H1 (cell line): ENCODE results near the gene PITPNB. TPM values are rescaled to one million over a fixed set of nuclear protein-coding genes. Genes with fewer than 3 reads are reported as not detected.

Experiments
- CTCF ChIA-PET: fragments of 300-600 bp; sonication (Branson Sonifier 250); formaldehyde crosslinking; loops from one replicate; lab custom pipeline; 2021; ENCODE audit not compliant: partially characterized antibody; lab: Charles Lee
- POLR2A ChIA-PET: fragments of 300-600 bp; sonication (Branson Sonifier 250); formaldehyde crosslinking; loops from one replicate; lab custom pipeline; 2021; ENCODE audit warnings: inconsistent platforms; ENCODE audit not compliant: partially characterized antibody; lab: Charles Lee
- DNase-seq, 2 experiments: peaks; one replicate each; pipeline versions ENCODE4 v3.0.0 to v3.0.0-alpha.2; 2010 to 2022; ENCODE audit warnings: low spot score in 2 of 2, low read depth in 1 of 2, mixed read lengths in 1 of 2
- FAIRE-seq: peaks from 2 replicates; lab custom pipeline; 2011; peaks lifted over from hg19 to GRCh38; lab: Jason Lieb, UNC
- H2AFZ ChIP-seq: 2 replicates; pipeline ENCODE4 v1.8.1; 2012; ENCODE audit warnings: low read length, inconsistent platforms
- H2AK5ac ChIP-seq: 2 replicates; pipeline ENCODE4 v1.6.1; 2013; ENCODE audit warnings: low read depth, low read length
- H2BK120ac ChIP-seq: replicated peaks from 2 replicates; pipeline ENCODE3; 2013; ENCODE audit warnings: low read depth, low read length, inconsistent platforms
- H2BK12ac ChIP-seq: 2 replicates; pipeline ENCODE4 v1.6.1; 2013; ENCODE audit warnings: low read depth, low read length
- H2BK15ac ChIP-seq: 2 replicates; pipeline ENCODE4 v1.6.1; 2013; ENCODE audit warnings: low read length
- H2BK20ac ChIP-seq: 2 replicates; pipeline ENCODE4 v1.6.1; 2013; ENCODE audit warnings: low read length
- H2BK5ac ChIP-seq: 2 replicates; pipeline ENCODE4 v1.6.1; 2013; ENCODE audit warnings: low read depth, low read length
- H3K14ac ChIP-seq: 2 replicates; pipeline ENCODE4 v1.6.1; 2013; ENCODE audit warnings: inconsistent platforms; ENCODE audit not compliant: insufficient read length
- H3K18ac ChIP-seq: 2 replicates; pipeline ENCODE4 v1.6.1; 2013; ENCODE audit warnings: low read length; ENCODE audit errors: extremely low read depth
- H3K23ac ChIP-seq: 2 replicates; pipeline ENCODE4 v1.6.1; 2013; ENCODE audit warnings: inconsistent platforms; ENCODE audit not compliant: insufficient read length
- H3K23me2 ChIP-seq: 2 replicates; pipeline ENCODE4 v1.6.1; 2013; ENCODE audit warnings: low read depth, low read length
- H3K27ac ChIP-seq: 2 replicates; pipeline ENCODE4 v1.6.1; 2011; ENCODE audit warnings: low read depth, low read length, inconsistent platforms
- H3K27me3 ChIP-seq, 4 experiments: replicated peaks in 1 of 4; 1 replicate in 1 of 4; 2 replicates in 3 of 4; pipeline versions ENCODE4 v1.6.1 to v1.8.1; 2011 to 2013; ENCODE audit warnings: low read length in 3 of 4, mild to moderate bottlenecking in 3 of 4, inconsistent platforms in 2 of 4, mixed read lengths in 2 of 4, moderate library complexity in 1 of 4; ENCODE audit not compliant: control insufficient read depth in 3 of 4, insufficient read depth in 3 of 4; ENCODE audit errors: extremely low read depth in 1 of 4
- H3K36me3 ChIP-seq, 4 experiments: 2 replicates each; pipeline versions ENCODE4 v1.6.1 to v1.8.1; 2011 to 2013; ENCODE audit warnings: mild to moderate bottlenecking in 4 of 4, low read length in 3 of 4, moderate library complexity in 2 of 4, control low read depth in 1 of 4, inconsistent platforms in 1 of 4; ENCODE audit not compliant: insufficient read depth in 4 of 4, control insufficient read depth in 2 of 4
- H3K4ac ChIP-seq: replicated peaks from 2 replicates; pipeline ENCODE3; 2013; ENCODE audit warnings: low read length, low read depth, mixed read lengths, inconsistent platforms; ENCODE audit not compliant: insufficient read length
- H3K4me1 ChIP-seq, 4 experiments: replicated peaks in 1 of 4; 1 replicate in 1 of 4; 2 replicates in 3 of 4; pipeline versions ENCODE4 v1.6.1 to v1.8.1; 2011 to 2013; ENCODE audit warnings: low read length in 3 of 4, inconsistent platforms in 2 of 4, mixed read lengths in 1 of 4; ENCODE audit not compliant: insufficient read depth in 4 of 4, control insufficient read depth in 3 of 4
- H3K4me2 ChIP-seq, 2 experiments: 2 replicates each; pipeline versions ENCODE4 v1.6.1 to v1.8.1; 2011 to 2013; ENCODE audit warnings: low read depth in 2 of 2, low read length in 2 of 2, control low read depth in 1 of 2, inconsistent platforms in 1 of 2, mild to moderate bottlenecking in 1 of 2; ENCODE audit not compliant: insufficient read depth in 1 of 2
- H3K4me3 ChIP-seq, 4 experiments: fragments of 200-600, 300-600 bp in 1 of 4; sonication (generic), shearing (Covaris generic), sonication (Bioruptor Twin) in 1 of 4; 2 replicates each; pipeline versions ENCODE4 v1.5.1 to v1.8.1; 2011 to 2016; ENCODE audit warnings: low read length in 4 of 4, low read depth in 3 of 4, control low read depth in 2 of 4, inconsistent platforms in 2 of 4, mild to moderate bottlenecking in 2 of 4, mixed read lengths in 1 of 4, moderate library complexity in 1 of 4; ENCODE audit not compliant: insufficient read depth in 2 of 4; ENCODE audit errors: extremely low read depth in 1 of 4
- H3K56ac ChIP-seq: replicated peaks from 2 replicates; pipeline ENCODE3; 2013; ENCODE audit warnings: low read depth, mild to moderate bottlenecking, mixed read lengths, low read length, inconsistent platforms; ENCODE audit not compliant: insufficient read length
- H3K79me1 ChIP-seq: 2 replicates; pipeline ENCODE4 v1.6.1; 2013; ENCODE audit warnings: low read depth, low read length, control low read depth
- H3K79me2 ChIP-seq, 2 experiments: 2 replicates each; pipeline versions ENCODE4 v1.6.1 to v1.8.1; 2012 to 2013; ENCODE audit warnings: low read length in 2 of 2, mild to moderate bottlenecking in 2 of 2, inconsistent platforms in 1 of 2; ENCODE audit not compliant: insufficient read depth in 2 of 2, control insufficient read depth in 1 of 2
- H3K9ac ChIP-seq, 4 experiments: replicated peaks in 1 of 4; 1 replicate in 1 of 4; 2 replicates in 3 of 4; pipeline versions ENCODE4 v1.6.1 to v1.8.1; 2011 to 2013; ENCODE audit warnings: low read depth in 3 of 4, low read length in 3 of 4, control low read depth in 2 of 4, mild to moderate bottlenecking in 2 of 4, moderate library complexity in 2 of 4, inconsistent platforms in 1 of 4; ENCODE audit errors: extremely low read depth in 1 of 4
- H3K9me3 ChIP-seq, 2 experiments: 2 replicates each; pipeline versions ENCODE4 v1.6.1 to v1.8.1; 2012 to 2013; ENCODE audit warnings: mild to moderate bottlenecking in 2 of 2, moderate library complexity in 2 of 2, control low read depth in 1 of 2, inconsistent platforms in 1 of 2, low read depth in 1 of 2, low read length in 1 of 2, mixed read lengths in 1 of 2; ENCODE audit not compliant: insufficient read depth in 2 of 2
- H4K20me1 ChIP-seq, 2 experiments: replicated peaks in 1 of 2; 2 replicates each; pipeline versions ENCODE3 to v1.8.1; 2011 to 2013; ENCODE audit warnings: inconsistent platforms in 2 of 2, low read length in 2 of 2, mild to moderate bottlenecking in 1 of 2; ENCODE audit not compliant: insufficient read depth in 2 of 2, control insufficient read depth in 1 of 2
- H4K5ac ChIP-seq: 2 replicates; pipeline ENCODE4 v1.6.1; 2013; ENCODE audit warnings: low read length, low read depth, mixed read lengths, inconsistent platforms; ENCODE audit not compliant: insufficient read length
- H4K8ac ChIP-seq: 2 replicates; pipeline ENCODE4 v1.8.0; 2013; ENCODE audit warnings: mild to moderate bottlenecking, moderate library complexity, low read length, inconsistent platforms; ENCODE audit not compliant: insufficient read depth; ENCODE audit errors: extremely low read depth
- H4K91ac ChIP-seq: replicated peaks from 2 replicates; pipeline ENCODE3; 2013; ENCODE audit warnings: low read length, mixed read lengths, inconsistent platforms; ENCODE audit not compliant: insufficient read length
- BCL11A ChIP-seq, 2 experiments: IDR thresholded peaks; one replicate each; pipeline ENCODE4 v1.6.1; 2011; ENCODE audit warnings: low read depth in 2 of 2, low read length in 2 of 2, mild to moderate bottlenecking in 2 of 2
- CBX5 ChIP-seq: fragments of 300-800, 300-1000 bp; sonication (generic); IDR thresholded peaks from 2 replicates; pipeline ENCODE4 v1.7.1; 2016; ENCODE audit warnings: antibody characterized with exemption, low read length, low read depth
- GABPA ChIP-seq: IDR thresholded peaks from 2 replicates; pipeline ENCODE4 v1.6.1; 2011; ENCODE audit warnings: mild to moderate bottlenecking, low read length, moderate library complexity, borderline replicate concordance; ENCODE audit not compliant: insufficient read depth
- HDAC6 ChIP-seq: IDR thresholded peaks from one replicate; pipeline ENCODE4 v1.7.1; 2012; ENCODE audit warnings: low read depth, mild to moderate bottlenecking, inconsistent platforms, low read length, moderate library complexity
- PHF8 ChIP-seq: fragments of 200-600 bp; sonication (generic); conservative IDR thresholded peaks from 2 replicates; pipeline ENCODE4 v1.7.1; 2012; ENCODE audit warnings: low read depth, mild to moderate bottlenecking, inconsistent platforms, low read length, moderate library complexity
- SP1 ChIP-seq: IDR thresholded peaks from 2 replicates; pipeline ENCODE4 v1.6.1; 2011; ENCODE audit warnings: low read depth, low read length
- TEAD4 ChIP-seq: IDR thresholded peaks from 2 replicates; pipeline ENCODE4 v1.6.1; 2012; ENCODE audit warnings: low read depth, low read length, inconsistent platforms, mixed read lengths
- WGBS, 2 experiments: shearing (Covaris generic) in 1 of 2; methylation state at CpG; one replicate each; pipeline versions ENCODE4 v1.1.6 to v1.1.7; 2013 to 2015; ENCODE audit warnings: low lambda C conversion rate in 2 of 2, mixed read lengths in 2 of 2, inconsistent platforms in 1 of 2, low coverage in 1 of 2, missing lambda C conversion rate in 1 of 2; ENCODE audit not compliant: insufficient replicate concordance in 2 of 2, insufficient coverage in 1 of 2, insufficient read length in 1 of 2; ENCODE audit errors: extremely low coverage in 1 of 2, missing lambda C conversion rate in 1 of 2; 5-methylcytosine and 5-hydroxymethylcytosine counted together
- polyA plus RNA-seq, 7 experiments: library from polyadenylated mRNA; depleted of rRNA in 3 of 7; stranded (reverse) in 5 of 7; unstranded in 2 of 7; fragments of >200 nt in 5 of 7; fragments of 200-250 nt in 2 of 7; gene quantifications; 1 replicate in 5 of 7; 2 replicates in 1 of 7; 4 replicates in 1 of 7; pipeline versions ENCODE4 v1.2.1 to v1.2.3, GENCODE V29; 2011 to 2013; ENCODE audit warnings: missing spikeins in 2 of 7, mixed read lengths in 2 of 7
- total RNA-seq: library from RNA; stranded (reverse); fragmentation: NEBNext Ultra II Directional; extraction: Animal tissue kit (Norgen Biotek cat#: 25700); gene quantifications from 2 replicates; pipeline ENCODE4 v1.2.1, GENCODE V29; 2021

The PITPNB gene
- total and polyA plus RNA-seq, 2 of the 8 experiments (the other 6 are each of a cell fraction or from before 2014, with no cell fraction given), result 24.6 to 89.3 TPM

DNA sequence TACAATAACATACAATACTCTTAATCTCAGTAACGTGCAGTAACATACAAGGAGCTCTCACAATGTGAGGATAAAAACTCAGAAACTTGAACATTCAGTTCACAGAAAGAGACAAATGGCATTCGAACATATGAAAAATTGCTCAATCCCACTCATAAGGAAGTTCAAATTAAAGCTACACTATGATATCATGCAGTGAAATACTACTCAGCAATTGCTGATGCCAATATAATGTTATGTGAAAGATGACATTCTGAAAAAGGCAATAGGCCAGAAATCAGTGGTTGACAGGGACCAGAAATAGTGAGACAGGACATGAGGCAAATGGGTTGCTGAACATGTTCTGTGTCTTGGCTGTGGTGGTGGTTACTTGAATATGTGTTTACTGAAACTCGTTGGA lies 33.7 kb upstream of the PITPNB start:
- TF ChIP-seq CBX5, result no peak
- no peak for TF ChIP-seq PHF8
- no peak for TF ChIP-seq BCL11A (IDR thresholded peaks at IDR 0.05; ENCODE audit: low read depth in 2 of 2, low read length in 2 of 2)
- no peak for TF ChIP-seq TEAD4
- no peak for TF ChIP-seq HDAC6
- no peak for TF ChIP-seq GABPA
- no peak for TF ChIP-seq SP1
- TF ChIP-seq, all 59 proteins: peak for 0
- H2AK5ac ChIP-seq, result no peak overlapping the region
- H2AFZ ChIP-seq, result no peak overlapping the region
- ChIA-PET POLR2A (interaction anchor here (0.6 kb wide), 1 partner anchor 104 kb away, joined by 5 read pairs; no protein-coding TSS in a partner anchor), CTCF (no interaction called here)
- H3K23ac ChIP-seq, result no peak overlapping the region
- FAIRE-seq (no peak), DNase-seq (no peak)
- no peak overlapping the region for H4K8ac ChIP-seq
- H2BK12ac ChIP-seq, result no peak overlapping the region
- H3K27ac ChIP-seq, result no peak overlapping the region
- H3K79me2 ChIP-seq, result no peaks in the 10 kb centered on the region
- H2BK20ac ChIP-seq, result no peak overlapping the region
- H3K4me3 ChIP-seq, result no peak overlapping the region
- H4K91ac ChIP-seq, result no peak overlapping the region
- H3K27me3 ChIP-seq, result no peaks in the 10 kb centered on the region
- H2BK5ac ChIP-seq, result no peak overlapping the region
- H3K36me3 ChIP-seq, result no peaks in the 10 kb centered on the region
- H3K18ac ChIP-seq, result no peak overlapping the region
- H3K79me1 ChIP-seq, result no peaks in the 10 kb centered on the region
- H2BK15ac ChIP-seq, result no peak overlapping the region
- no peaks in the 10 kb centered on the region for H4K20me1 ChIP-seq
- H3K23me2 ChIP-seq, result no peaks in the 10 kb centered on the region
- WGBS, 2 experiments, result 87% methylated on average over 3 of the region's 3 CpGs; no CpG with 5 or more reads in 1 of the 2 experiments
- no peak overlapping the region for H4K5ac ChIP-seq
- H3K4me2 ChIP-seq, result no peak overlapping the region
- H3K9ac ChIP-seq, result no peak overlapping the region
- no peak overlapping the region for H3K56ac ChIP-seq
- H2BK120ac ChIP-seq, result no peak overlapping the region
- no peak overlapping the region for H3K14ac ChIP-seq
- H3K9me3 ChIP-seq, result no peaks in the 10 kb centered on the region
- no peak overlapping the region for H3K4ac ChIP-seq
- H3K4me1 ChIP-seq, result no peaks in the 10 kb centered on the region
